HG03139 (cell line): ENCODE results near the gene CTCF.

Experiments used
- ATAC-seq: cut with Tn5 transposase; IDR thresholded peaks from one replicate; pipeline ENCODE4 v1.9.1; 2021; ENCODE audit not compliant: unreplicated experiment

The CTCF gene

GRCh38 chr16:67663877-67664222 is 101.5 kb downstream of the CTCF start:
- no peak for ATAC-seq

- ATAC-seq: no peak
These were observed 101.9 kb downstream of the CTCF start for GRCh38 chr16:67664258-67664657.

GRCh38 chr16:67664871-67665270 is 102.5 kb downstream of the CTCF start:
- ATAC-seq: no peak

- ATAC-seq: no peak
These were observed 103.3 kb downstream of the CTCF start for GRCh38 chr16:67665598-67665997.

- ATAC-seq: no peak
These were observed 103.8 kb downstream of the CTCF start for GRCh38 chr16:67666032-67666551.

- ATAC-seq: peak; percentile 48
These were observed 104.5 kb downstream of the CTCF start, which contains the start of the genes C16orf86 and ENKD1 for GRCh38 chr16:67666559-67667452. Gene C16orf86 (plus strand): TSS chr16:67666814. CDS start chr16:67666971, 157 bp downstream. Gene ENKD1 (minus strand): TSS chr16:67666750. CDS start chr16:67666442, 308 bp downstream.

- no peak for ATAC-seq
These were observed 105.1 kb downstream of the CTCF start for GRCh38 chr16:67667453-67667816.

GRCh38 chr16:67667817-67668494 is 105.6 kb downstream of the CTCF start:
- peak; percentile 67 for ATAC-seq

GRCh38 chr16:67668495-67669157 is 106.3 kb downstream of the CTCF start:
- no peak for ATAC-seq

GRCh38 chr16:67669499-67670101 is 107.3 kb downstream of the CTCF start:
- ATAC-seq: no peak

- no peak for ATAC-seq
These were observed 110.0 kb downstream of the CTCF start for GRCh38 chr16:67672306-67672705.

- no peak for ATAC-seq
These were observed 110.7 kb downstream of the CTCF start for GRCh38 chr16:67672739-67673662.

- ATAC-seq: no peak
These were observed 111.6 kb downstream of the CTCF start for GRCh38 chr16:67673712-67674580.

- no peak for ATAC-seq
These were observed 112.7 kb downstream of the CTCF start for GRCh38 chr16:67674851-67675578.

- no peak for ATAC-seq
These were observed 113.2 kb downstream of the CTCF start for GRCh38 chr16:67675579-67675935.

- ATAC-seq: no peak
These were observed 113.7 kb downstream of the CTCF start for GRCh38 chr16:67675999-67676398.

- ATAC-seq: no peak
These were observed 114.2 kb downstream of the CTCF start for GRCh38 chr16:67676516-67676915.

- ATAC-seq: no peak
These were observed 114.6 kb downstream of the CTCF start for GRCh38 chr16:67676939-67677338.
